Skin of body (tissue), 2 donors: ENCODE data around the gene TTC7B. TPM values are rescaled to one million over a fixed set of nuclear protein-coding genes. Genes with fewer than 3 reads are reported as not detected.

Experiments
- DNase-seq: peaks from one replicate; lab custom pipeline; 2025; lab: John Stamatoyannopoulos, UW
- total RNA-seq: library from RNA; depleted of rRNA; stranded (reverse); fragments of >200 nt; gene quantifications from one replicate; pipeline ENCODE4 v1.2.3, GENCODE V29; 2014

Gene TTC7B
- total RNA-seq, 1 donor from 2014 or later: 15.9 TPM

DNA sequence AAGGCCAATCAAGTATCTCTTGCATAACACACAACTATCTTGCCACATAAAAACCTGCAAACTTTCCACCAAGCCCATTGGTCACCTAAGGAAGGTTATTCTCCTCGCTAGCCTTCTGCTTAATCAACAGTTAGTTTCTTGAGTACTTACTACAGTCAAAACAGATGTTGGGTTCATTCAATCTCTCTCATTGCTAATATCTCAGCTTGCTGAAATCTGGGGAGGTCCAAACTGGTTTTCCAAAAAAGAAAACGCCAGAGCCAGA, 74.6 kb downstream of the TTC7B start:
- no peak for DNase-seq

DNA sequence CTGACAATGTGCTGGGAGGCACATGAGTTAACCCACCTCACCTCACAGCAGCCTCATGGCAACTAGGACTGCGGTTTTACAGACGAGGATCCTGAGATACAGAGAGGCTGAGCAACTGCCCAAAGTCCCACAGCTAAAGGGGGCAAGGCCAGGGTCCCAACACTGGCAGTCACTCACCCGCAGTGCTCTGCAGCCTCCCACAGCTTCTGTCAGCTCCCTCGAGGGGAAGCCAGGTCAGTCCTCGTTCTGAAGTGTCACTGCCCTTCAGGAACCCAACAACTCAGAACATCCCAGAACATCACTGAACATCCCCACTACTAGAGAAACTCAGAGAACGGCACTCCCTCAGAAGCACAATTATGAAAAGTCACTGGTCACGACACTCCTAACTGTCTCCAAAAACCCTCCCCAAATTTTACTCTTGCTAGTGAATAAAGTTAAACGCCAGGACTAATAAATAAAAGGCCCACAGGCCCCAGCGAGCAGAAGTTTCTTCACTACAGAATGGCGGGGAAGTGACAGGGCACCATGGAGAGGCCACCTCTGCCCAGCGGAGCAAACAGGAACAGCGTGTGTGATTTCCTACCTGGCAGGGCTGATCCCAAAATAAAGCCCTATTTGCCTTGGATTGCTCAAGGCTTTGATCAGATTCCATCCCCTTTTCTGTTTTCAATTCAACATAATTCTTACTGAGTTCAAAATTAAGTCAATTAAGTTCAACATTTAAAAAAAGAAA, 75.1 kb downstream of the TTC7B start:
- DNase-seq: no peak

DNA sequence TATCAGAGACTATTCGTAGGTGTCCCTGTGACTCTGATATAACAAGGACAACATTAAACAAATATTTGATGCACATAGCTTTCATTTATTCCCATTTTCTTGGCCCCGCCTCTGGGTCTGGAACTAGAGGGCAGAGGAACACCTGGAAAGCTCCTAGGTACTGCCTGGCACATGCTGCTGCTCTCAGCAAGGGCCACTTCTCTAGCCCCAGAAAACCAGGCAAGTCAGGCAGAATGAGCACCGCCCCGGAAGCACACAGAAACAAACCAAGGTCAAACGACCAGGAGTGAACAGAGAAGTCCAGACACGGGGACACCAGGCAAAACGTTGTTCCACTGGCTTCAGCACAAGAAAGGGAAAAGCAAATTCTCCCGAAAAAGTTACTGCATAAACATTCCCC, 76.1 kb downstream of the TTC7B start:
- DNase-seq: no peak

- DNase-seq: no peak
Observed at GRCh38 chr14:90739318-90740068, 76.7 kb downstream of the TTC7B start.

DNA sequence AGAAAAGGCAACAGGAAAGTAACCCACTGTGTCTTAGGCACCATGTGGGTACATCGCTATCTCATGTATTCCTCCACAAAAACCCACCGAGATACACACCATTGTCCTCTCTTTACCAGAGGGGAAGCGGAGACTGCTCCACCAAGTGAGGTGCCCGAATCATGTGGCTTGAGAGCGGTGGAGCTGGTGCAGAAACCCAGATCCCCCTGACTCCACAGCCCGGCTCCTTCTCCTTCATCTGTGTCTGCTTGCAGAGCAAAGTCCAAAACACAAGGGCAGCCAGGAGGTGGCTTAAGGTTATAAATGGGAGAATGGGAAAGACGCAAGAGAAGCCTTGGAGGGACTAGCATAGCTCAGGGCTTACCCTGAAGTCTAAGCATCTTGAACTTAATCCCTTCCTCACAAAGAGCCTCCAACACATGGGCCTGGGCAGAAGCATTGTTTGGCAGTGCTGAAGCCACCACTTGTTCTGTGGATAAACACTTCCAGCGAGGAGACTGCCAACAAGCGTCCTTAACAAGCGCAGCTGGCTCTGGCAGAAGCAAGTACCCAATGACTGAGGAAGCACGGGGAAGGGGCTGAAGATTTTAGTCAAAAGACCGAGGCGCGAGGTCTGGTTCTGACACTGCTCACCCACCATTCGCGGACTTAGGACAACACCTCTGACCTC, 83.0 kb downstream of the TTC7B start:
- DNase-seq: no peak

- no peak for DNase-seq
Observed at GRCh38 chr14:90732718-90733117, 83.5 kb downstream of the TTC7B start.

DNA sequence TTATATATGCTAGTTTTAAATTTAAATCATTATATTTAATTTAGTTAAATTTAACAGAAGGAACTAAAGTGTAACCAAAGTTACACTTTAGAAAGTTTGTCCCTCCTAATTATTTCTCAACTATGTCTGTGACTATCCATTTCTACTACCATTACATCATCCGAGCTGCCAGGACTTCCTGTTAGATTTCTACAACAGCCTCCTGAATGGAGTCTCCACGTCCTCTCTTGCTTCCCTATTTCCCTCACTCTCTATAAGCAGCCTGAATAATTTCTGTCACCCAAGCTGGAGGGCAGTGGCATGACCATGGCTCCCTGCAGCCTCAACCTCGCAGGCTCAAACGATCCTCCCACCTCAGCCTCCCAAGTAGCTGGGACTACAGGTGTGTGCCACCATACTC, 84.1 kb downstream of the TTC7B start:
- DNase-seq: no peak

DNA sequence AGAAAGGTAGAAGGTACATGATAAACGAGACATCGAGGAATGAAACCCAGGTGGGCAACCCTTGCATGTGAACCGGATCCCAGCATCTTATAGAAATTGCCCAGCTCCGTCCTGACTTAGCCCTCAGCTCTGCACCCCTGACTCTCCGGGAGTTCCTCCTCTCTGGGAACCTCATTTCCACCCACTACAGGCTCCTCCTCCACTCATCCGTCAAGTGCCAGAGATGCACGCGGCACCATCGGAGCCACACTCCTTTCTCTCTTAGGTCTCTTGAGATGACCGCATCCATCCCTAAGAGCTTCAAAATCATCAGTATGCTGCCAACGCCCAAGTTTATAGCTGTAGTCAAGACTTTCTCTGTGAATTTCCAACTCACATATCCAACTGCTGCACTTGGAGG, 84.7 kb downstream of the TTC7B start:
- no peak for DNase-seq

DNA sequence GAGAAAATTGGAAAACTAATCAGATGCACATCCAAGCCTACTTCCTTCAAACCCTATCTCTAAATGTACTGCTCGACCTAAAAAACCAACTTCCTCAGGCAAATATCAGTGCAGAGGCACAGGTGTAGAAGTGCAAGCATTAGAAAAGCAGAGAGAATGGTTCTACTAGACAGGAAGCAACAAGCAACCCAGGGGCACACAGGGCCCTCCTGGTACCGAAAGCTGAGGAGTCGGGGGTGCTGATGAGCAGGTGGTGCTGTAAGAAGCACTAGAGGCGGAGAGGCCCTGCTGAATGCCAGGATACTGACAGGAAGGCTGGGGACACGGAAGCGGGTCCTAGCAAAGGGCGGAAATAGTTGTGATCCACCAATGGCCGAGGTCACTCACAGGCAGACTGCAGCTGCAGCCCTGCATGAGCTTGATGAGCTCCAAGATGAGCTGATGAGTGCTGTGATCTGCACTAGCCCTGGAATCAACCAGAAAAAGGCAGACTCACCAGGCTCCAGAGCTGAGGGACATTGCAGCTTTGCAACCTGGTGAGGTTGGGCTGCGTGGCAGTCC, 85.9 kb downstream of the TTC7B start:
- no peak for DNase-seq

DNA sequence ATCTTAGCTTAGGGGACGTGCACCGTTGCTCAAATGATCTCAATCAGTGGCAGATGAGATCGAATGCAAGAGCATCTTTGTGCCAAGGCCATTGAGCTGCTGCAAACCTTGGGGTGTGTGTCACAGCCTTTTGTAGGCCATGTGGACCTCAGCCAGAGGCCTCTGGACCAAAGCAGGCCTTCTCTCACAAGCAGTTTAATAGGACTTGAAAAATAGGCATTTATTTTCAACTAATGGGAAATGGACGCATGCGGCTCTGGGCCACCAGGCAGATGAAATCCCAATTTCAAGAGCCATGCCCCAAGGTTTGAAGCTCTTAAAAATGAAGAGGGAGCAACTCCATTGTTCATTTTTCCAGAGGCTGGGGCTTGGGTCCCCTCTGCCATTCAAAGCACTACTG, 87.3 kb downstream of the TTC7B start:
- DNase-seq: no peak

DNA sequence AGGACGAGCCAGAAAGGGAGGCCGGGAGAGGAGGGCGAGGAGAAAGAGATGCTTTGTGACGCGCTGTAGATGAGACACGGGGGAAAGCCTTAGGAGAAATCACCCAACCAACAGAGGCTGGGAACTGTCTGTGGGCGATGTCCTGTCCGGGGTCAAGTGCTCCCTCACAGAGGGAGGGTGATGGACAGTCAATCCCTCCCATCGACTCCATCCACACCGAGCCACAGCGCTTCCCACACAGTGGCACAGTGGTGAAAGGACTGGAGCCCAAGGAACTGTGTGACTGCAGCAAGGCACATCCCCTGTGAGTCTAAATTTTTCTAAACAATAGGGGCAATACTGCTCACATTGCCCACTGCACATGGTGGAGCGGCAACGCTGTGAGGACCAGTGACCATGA, 89.1 kb downstream of the TTC7B start:
- no peak for DNase-seq

DNA sequence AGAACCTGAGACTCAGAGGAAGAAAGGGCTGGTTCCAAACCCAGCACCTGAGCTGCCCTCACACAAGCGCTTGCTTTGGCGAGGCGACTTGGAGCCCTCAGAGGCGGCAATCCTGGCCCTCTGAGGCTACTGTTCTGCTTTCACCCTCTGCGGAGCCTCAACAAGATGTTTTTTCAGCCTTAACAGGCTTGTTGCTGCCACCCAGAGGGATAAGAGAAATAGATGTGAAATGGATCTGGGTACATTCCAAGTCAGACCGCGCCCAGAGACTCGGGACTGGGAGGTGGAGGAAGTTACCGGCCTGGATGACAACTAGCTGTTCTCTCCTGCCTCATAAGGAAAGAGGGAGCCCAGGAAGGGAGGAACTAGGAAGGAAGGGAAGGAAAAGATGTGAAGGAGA, 89.6 kb downstream of the TTC7B start:
- peak; percentile 40 for DNase-seq

DNA sequence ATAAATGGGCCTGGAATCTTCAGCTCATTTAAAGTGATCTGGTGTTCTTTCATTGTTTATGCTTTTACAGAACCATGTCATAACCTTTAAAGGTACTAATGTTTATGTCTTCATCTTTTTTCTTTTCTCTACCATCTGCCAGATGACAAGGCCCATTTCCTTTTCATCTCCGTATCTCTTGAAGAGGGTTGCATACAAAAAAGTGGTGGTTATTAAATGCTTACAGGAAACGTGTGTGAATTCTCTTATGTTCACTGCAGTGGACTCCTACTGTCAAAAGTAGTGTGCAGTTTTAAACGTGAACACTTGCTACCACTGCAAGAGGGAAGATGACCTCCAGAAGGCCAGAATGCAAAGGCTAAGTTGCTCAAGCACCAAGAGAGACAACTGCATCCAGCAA, 91.4 kb downstream of the TTC7B start:
- DNase-seq: no peak

DNA sequence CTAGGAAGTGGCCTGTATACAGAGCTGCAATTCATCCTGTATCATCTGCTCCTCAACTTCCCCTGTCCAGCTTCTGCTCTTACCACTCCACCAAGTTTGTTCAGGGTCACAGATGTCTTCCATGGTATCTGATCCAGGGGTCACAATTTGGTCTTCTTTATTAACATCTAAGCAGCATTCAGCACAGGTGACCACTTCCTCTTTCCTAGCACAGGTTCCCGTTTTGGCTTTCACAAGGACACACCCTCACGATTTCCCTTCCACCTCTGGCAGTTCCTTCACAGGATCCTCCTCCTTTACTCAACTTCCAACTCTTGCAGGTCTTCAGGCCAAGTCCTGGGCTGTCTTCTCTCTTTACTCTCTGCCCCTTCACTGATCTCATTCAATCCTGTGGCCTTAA, 93.6 kb downstream of the TTC7B start:
- DNase-seq: no peak

DNA sequence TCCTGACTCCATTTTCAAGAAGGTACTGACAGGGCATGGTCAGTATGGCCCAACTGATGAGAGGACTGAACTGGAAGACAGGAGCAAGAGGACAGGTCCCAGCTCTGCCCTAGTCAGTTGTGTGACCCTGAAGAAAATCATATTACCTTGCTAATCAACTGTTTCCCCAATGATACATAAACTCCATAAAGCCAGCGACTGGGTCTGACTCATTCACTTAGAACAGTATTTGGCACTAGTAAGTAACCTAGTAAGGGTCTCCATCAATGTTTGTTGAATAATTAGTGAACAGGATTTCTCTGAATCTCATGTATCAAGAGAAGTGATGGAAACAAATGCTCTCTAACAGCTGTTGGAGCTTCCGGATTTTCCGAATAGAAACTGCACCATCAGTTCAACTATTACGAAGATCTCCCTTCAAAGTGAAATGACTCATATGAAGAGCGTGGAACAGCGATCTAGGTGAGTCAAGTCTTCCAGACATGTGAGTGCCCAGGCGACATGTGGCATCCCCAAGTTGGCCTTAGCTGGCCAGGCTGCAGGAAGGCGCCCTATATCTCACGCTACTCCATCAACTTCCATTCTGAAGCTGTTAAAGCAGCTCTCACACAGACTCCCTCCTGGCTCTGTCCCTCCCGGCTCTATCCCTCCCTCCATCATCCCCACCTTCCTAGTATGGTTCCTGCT, 94.5 kb downstream of the TTC7B start:
- DNase-seq: no peak

- DNase-seq: no peak
Observed at GRCh38 chr14:90720832-90721231, 95.4 kb downstream of the TTC7B start.

DNA sequence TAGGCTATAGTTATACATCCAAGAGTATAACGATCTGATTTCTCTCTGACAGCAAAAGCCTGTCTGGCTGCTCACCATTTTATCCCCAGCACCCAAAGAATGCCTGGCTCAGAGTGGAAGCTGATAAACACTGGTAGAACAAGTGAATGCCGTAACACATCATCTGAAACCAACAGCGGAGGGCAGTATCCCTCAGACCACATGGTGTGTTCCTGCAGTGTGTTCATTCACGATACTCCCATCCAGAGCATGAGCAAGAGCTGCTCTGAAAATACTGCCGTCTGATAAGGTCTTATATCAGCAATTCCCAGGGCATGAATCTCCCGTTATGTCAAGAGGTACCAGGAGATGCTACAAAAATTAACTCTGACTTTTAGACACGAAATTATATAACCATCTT, 95.9 kb downstream of the TTC7B start:
- DNase-seq: no peak

GRCh38 chr14:90717916-90718315, 98.3 kb downstream of the TTC7B start:
- DNase-seq: peak; percentile 91

GRCh38 chr14:90715993-90716392, 100.2 kb downstream of the TTC7B start:
- DNase-seq: no peak

GRCh38 chr14:90715495-90715894, 100.7 kb downstream of the TTC7B start:
- DNase-seq: no peak

DNA sequence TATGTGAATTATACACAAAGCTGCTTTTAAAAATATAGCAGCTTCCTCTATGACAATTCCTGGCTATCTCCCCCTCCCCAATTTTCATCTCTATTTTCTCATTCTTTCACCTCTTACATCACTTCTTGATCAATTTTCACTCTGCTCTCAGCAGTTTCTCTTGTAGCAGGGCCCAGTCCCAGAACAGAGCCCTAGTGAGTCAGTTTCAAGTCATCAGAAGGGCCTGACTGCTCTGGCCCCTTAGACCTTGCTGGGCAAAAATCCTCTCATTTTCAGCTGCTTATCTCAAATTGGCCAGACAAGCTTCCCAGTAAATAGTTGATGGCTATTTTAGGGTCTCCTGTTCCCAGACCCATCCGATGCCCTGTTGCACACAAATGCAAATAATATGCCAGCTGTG, 101.4 kb downstream of the TTC7B start:
- no peak for DNase-seq
